Mammary epithelial cell (primary cell): ENCODE data around the gene PDE9A.

Experiments used
- CTCF ChIP-seq, 2 donors: IDR thresholded peaks in 1 of 2; conservative IDR thresholded peaks in 1 of 2; 2 replicates each; pipeline ENCODE4 v1.5.1; 2011 to 2012; ENCODE audit warnings: inconsistent platforms in 2 of 2, low read length in 2 of 2, mild to moderate bottlenecking in 2 of 2, control low read depth in 1 of 2, low read depth in 1 of 2; ENCODE audit not compliant: insufficient read depth in 1 of 2; ENCODE audit errors: extremely low read depth in 1 of 2
- EZH2 ChIP-seq: IDR thresholded peaks from 2 replicates; pipeline ENCODE4 v1.6.1; 2012; ENCODE audit warnings: low read length, inconsistent platforms, borderline replicate concordance

DNA sequence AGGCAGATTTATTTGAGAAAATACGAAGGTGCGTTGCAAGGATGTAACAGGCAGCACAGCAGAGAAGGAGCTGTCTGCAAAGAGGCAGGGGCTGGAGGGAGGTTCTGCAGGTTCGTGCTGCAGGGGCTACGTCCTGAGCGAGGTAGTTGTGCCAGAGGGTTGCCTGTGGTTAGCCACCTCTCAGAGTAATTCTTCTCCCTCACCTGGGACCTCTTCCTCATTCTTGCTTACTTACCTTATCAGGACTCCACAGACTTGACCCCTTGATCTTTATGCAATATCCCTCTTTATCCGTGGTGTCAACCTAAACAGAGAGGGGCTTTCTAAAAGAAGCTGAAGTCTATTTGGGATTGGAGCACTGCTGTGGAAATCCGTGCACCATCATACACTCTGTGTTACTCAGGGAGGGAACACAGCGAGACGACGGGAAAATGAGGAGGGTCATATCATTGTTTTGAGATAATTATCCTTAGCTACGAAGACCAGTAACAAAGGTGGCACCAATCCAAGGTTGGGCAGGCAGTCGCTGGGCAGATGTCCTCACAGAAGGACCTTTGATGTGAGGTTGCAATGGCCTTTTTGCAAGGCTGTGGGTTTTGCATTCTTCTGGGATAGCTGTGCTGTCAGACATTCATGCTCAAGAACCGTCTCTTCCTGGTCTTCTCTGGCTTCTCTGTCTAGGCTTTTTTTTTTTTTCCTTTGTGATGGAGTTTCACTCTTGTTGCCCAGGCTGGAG lies 143.1 kb downstream of the PDE9A start:
- TF ChIP-seq CTCF (conservative IDR thresholded peaks at IDR 0.05 in 1 of 2, IDR thresholded peaks at IDR 0.05 in 1 of 2; ENCODE audit: extremely low read depth in 1 of 2, insufficient read depth in 1 of 2, low read depth in 1 of 2, low read length in 2 of 2) (no peak), EZH2 (no peak)
